Measurements from ENCODE around the gene ADAM22. TPM values are rescaled to one million over a fixed set of nuclear protein-coding genes. Genes with fewer than 3 reads are reported as not detected.
A peak's percentile ranks its signal among the peaks of the same experiment; 100 is the strongest.

ADAM22 gene
- total and polyA plus RNA-seq, 8 donors = 2.6 to 25.3 (median 17.0) TPM

DNA sequence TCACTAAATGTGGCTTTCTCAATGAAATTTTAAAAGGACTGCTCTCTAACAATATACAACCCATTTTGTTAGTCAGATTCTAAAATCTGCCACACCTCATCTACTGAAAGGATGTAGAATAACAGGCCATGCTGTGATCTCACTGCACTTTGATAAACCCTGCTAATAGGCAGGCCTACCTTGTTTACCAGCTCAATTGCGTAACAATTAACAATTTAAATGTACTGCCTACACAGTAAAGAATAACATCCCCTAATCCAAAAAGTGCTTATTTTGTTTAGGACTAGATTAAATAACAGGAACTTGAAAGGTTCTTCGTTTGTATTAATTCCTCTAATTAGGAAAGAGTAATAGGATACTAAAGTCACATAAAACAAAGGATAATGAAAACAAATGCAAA lies 281.2 kb downstream of the ADAM22 start:
- Histone ChIP-seq H3K27ac (no peak overlapping the region), H3K36me3 (peaks cover 0 to 60% of the 10 kb centered on the region in 2 donors), H3K4me1 (peaks cover 12 to 27% of the 10 kb centered on the region in 2 donors), H3K4me3 (no peak overlapping the region), H3K27me3 (no peaks in the 10 kb centered on the region), H3K9me3 (no peaks in the 10 kb centered on the region)
- DNase-seq (no peak), ATAC-seq (no peak)
- TF ChIP-seq, protein P1, sequence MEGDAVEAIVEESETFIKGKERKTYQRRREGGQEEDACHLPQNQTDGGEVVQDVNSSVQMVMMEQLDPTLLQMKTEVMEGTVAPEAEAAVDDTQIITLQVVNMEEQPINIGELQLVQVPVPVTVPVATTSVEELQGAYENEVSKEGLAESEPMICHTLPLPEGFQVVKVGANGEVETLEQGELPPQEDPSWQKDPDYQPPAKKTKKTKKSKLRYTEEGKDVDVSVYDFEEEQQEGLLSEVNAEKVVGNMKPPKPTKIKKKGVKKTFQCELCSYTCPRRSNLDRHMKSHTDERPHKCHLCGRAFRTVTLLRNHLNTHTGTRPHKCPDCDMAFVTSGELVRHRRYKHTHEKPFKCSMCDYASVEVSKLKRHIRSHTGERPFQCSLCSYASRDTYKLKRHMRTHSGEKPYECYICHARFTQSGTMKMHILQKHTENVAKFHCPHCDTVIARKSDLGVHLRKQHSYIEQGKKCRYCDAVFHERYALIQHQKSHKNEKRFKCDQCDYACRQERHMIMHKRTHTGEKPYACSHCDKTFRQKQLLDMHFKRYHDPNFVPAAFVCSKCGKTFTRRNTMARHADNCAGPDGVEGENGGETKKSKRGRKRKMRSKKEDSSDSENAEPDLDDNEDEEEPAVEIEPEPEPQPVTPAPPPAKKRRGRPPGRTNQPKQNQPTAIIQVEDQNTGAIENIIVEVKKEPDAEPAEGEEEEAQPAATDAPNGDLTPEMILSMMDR (IDR thresholded peaks at IDR 0.05) = no peak
- intact Hi-C loops (cut with DNase I) = no loop called here

DNA sequence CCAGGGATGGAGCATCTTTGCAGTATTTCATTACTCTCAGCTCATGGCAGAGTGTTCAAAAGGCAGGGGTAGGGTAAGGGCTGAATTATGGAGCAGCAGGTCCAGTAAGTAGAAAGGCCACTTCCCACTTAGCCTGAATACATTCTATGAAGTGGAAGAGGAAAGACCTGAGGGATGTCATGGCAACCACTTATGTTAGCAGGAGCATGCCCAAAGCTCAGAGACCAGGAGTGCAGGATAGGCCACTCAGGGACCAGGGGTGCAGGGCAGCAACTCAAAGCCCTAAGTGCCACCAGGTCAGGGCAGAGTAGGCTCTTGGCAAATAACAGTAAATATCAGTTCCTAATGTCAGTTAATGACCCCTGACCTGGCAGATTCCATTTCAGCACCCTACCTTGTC lies 282.2 kb downstream of the ADAM22 start:
- Histone ChIP-seq H3K27me3 (no peaks in the 10 kb centered on the region), H3K4me3 (no peak overlapping the region), H3K36me3 (peaks cover 0 to 53% of the 10 kb centered on the region in 2 donors), H3K9me3 (no peaks in the 10 kb centered on the region), H3K27ac (no peak overlapping the region), H3K4me1 (peaks cover 12 to 34% of the 10 kb centered on the region in 2 donors)
- ATAC-seq (no peak), DNase-seq (no peak)
- TF ChIP-seq, protein P1 (IDR thresholded peaks at IDR 0.05) = no peak
- intact Hi-C loops (cut with DNase I) = no loop called here

DNA sequence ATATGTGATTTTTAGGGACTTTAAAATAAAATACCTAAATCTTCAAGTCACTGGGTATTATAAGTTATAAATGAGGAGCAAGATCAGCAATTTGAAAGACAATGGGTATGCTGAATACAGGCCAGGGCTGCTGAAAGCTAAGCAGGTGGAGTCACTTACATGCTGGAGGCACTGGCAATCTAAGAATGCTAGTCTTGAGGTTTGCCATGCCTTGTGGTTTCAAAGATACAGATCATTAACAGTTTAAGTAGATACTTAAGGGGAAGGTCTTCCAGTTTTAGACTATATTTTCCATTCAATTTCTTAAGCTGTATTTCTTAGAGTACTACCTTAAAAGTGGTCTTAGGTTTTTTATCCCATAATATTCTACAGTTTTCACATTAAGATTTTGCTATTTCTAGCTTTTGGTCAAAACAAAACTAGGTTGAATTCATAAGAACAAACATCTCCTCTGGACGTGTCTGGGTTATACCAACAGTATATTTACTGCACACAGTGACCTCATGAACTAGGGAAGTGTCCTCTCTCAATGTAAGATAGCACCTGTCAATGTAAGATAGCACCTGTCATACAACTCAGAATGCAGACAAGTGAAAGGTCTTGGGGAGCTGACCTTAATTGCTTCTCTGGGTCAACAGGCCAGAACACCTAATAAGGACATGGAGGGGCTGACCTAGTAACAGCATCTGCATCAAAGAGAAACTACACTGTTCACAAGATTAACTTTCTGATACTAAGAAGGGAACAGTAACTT lies 283.8 kb downstream of the ADAM22 start:
- H3K27ac ChIP-seq = peak overlapping the region in 1 of 2 donors; percentile 89
- H3K27me3 ChIP-seq = no peaks in the 10 kb centered on the region
- peaks cover 12 to 35% of the 10 kb centered on the region in 2 donors for H3K4me1 ChIP-seq
- peaks cover 0 to 37% of the 10 kb centered on the region in 2 donors for H3K36me3 ChIP-seq
- ATAC-seq = no peak
- H3K4me3 ChIP-seq = peak overlapping the region; percentile 96 to 97
- DNase-seq = no peak
- TF ChIP-seq, protein P1 (IDR thresholded peaks at IDR 0.05) = no peak
- H3K9me3 ChIP-seq = no peaks in the 10 kb centered on the region
- intact Hi-C loops (cut with DNase I) = no loop called here

DNA sequence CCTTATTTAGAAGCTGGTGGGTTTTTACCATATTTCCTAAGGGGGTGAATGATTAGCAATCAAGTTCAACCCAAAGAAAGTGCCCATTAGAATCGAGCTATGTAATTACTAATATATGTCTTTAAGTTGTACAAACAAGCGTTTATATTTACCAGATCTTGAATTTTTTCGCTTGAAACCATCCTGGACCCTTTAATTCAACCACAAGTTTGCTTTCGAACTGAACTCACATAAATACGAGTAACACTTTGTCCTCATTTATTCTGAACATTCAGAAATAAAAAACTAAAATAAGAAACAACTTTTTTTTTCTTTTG lies 284.3 kb downstream of the ADAM22 start:
- no peak for ATAC-seq
- TF ChIP-seq, protein P1 (IDR thresholded peaks at IDR 0.05) = no peak
- Histone ChIP-seq H3K27me3 (no peaks in the 10 kb centered on the region), H3K27ac (peak overlapping the region; percentile 89 to 92), H3K36me3 (peaks cover 0 to 32% of the 10 kb centered on the region in 2 donors), H3K4me1 (peaks cover 12 to 35% of the 10 kb centered on the region in 2 donors), H3K9me3 (no peaks in the 10 kb centered on the region), H3K4me3 (peak overlapping the region; percentile 96 to 97)
- intact Hi-C loops (cut with DNase I) = no loop called here
- DNase-seq = no peak

DNA sequence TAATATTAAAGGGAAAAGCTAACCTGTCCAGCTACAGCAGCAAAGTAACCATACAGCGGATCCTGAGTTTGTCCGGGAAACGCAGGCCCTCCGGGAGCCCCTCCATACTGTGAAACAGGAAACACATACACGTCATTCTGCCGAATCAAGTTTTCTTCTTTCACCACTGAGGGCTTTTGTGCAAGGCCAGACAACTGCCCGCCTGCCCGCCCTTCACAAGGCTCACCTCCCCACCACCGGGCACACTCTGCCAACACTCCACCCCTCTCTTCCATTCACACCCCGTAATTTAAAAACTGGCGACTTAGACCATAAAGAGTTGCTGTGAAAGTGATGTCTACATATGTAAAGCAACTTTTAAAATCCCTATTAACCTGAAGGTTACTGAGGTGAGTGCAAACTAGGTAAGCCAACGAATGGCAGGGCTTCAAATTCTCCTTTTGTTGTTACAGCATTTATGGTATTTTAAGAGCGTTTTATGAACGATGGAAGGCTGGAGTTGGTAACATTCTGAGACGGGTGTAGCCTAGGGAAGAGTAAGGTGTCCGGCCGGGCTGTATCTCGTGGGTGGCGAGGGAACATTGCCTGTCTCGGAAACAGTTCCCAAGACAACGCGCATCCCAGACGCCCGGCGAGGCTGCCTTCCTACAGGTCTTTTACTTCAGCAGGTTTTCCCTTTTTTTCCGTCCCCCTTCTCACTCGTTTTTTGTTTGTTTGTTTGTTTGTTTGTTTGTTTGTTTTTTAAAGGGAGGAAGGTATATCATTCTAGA lies 285.0 kb downstream of the ADAM22 start:
- intact Hi-C loops (cut with DNase I) = no loop called here
- TF ChIP-seq, protein P1 (IDR thresholded peaks at IDR 0.05) = no peak

More for the DNA sequence above, 285.0 kb downstream of the ADAM22 start:
- Histone ChIP-seq H3K36me3 (peaks cover 0 to 26% of the 10 kb centered on the region in 2 donors), H3K27ac (peak overlapping the region; percentile 89 to 92), H3K27me3 (no peaks in the 10 kb centered on the region), H3K4me1 (peaks cover 12 to 35% of the 10 kb centered on the region in 2 donors), H3K4me3 (peak overlapping the region; percentile 96 to 97), H3K9me3 (no peaks in the 10 kb centered on the region)
- ATAC-seq (peak; percentile 69), DNase-seq (peak; percentile 42 to 86 (median 76))

All from left lung (tissue), 10 donors.